ENCODE data around the gene ZFX.

Gene ZFX

DNA sequence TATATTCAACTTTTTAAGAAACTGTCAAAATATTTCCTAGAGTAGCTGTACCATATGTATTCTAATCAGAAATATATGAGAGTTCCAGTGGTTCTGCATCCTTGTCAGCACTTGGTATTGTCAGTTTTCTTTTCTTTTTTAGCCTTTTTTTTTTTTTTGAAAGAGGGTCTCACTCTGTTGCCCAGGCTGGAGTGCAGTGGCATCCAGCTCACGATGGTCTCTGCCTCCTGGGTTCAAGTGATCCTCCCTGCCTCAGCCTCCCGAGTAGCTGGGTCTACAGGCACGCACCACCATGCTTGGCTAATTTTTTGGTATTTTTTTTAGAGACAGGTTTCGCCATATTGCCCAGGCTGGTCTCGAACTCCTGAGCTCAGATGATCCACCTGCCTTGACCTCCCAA is 79.1 kb downstream of the ZFX start:
- H2AFZ ChIP-seq (ENCODE audit: low read length) = no peak overlapping the region
- no peaks in the 10 kb centered on the region for H3K9me3 ChIP-seq (ENCODE audit: insufficient read depth, low read depth, low read length)
- no peaks in the 10 kb centered on the region for H3K79me2 ChIP-seq (ENCODE audit: insufficient read depth, low read length)
- H3F3A ChIP-seq (ENCODE audit: low read depth) = no peaks in the 10 kb centered on the region
- no peak overlapping the region for H3K4me3 ChIP-seq (ENCODE audit: low read length, poor library complexity, severe bottlenecking)
- no peaks in the 10 kb centered on the region for H3K9me2 ChIP-seq (replicated peaks; ENCODE audit: low read depth, low read length)
- no peaks in the 10 kb centered on the region for H3K36me3 ChIP-seq (ENCODE audit: insufficient read depth, low read length)
- no peaks in the 10 kb centered on the region for H3K27me3 ChIP-seq (ENCODE audit: insufficient read depth, low read length, poor library complexity, severe bottlenecking)
- H3K9ac ChIP-seq (ENCODE audit: low read depth, low read length, poor library complexity, severe bottlenecking) = no peak overlapping the region
- no peak overlapping the region for H3K4me2 ChIP-seq (ENCODE audit: low read depth, low read length, poor library complexity, severe bottlenecking)
- no peaks in the 10 kb centered on the region for H4K20me1 ChIP-seq (ENCODE audit: insufficient read depth, low read length, poor library complexity, severe bottlenecking)
- H3K4me1 ChIP-seq (ENCODE audit: insufficient read depth, low read length, poor library complexity, severe bottlenecking) = no peaks in the 10 kb centered on the region
- TF ChIP-seq, protein P1, sequence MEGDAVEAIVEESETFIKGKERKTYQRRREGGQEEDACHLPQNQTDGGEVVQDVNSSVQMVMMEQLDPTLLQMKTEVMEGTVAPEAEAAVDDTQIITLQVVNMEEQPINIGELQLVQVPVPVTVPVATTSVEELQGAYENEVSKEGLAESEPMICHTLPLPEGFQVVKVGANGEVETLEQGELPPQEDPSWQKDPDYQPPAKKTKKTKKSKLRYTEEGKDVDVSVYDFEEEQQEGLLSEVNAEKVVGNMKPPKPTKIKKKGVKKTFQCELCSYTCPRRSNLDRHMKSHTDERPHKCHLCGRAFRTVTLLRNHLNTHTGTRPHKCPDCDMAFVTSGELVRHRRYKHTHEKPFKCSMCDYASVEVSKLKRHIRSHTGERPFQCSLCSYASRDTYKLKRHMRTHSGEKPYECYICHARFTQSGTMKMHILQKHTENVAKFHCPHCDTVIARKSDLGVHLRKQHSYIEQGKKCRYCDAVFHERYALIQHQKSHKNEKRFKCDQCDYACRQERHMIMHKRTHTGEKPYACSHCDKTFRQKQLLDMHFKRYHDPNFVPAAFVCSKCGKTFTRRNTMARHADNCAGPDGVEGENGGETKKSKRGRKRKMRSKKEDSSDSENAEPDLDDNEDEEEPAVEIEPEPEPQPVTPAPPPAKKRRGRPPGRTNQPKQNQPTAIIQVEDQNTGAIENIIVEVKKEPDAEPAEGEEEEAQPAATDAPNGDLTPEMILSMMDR (conservative IDR thresholded peaks at IDR 0.05; ENCODE audit: low read length) = no peak
- no peak for TF ChIP-seq EZH2phosphoT487 (IDR thresholded peaks at IDR 0.05; ENCODE audit: borderline replicate concordance)

DNA sequence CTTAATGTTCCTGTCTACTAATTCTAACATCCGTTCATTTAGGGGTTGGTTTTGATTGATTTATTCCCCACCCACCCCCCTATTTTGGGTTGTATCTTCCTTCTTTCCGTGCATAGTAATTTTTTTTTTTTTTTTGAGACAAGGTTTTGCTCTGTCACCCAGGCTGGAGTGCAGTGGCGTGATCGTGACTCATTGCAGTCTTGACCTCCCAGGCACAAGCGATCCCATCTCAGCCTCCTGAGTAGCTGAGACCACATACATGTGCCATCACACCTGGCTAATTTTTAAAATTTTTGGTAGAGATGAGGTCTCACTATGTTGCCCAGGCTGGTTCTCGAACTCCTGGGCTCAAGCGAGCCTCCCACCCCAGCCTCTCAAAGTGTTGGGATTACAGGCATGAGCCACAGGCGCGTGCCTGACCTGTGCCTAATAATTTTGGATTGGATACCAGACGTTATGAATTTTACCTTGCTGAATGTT is 79.9 kb downstream of the ZFX start:
- Histone ChIP-seq H2AFZ (ENCODE audit: low read length) (no peak overlapping the region), H3F3A (ENCODE audit: low read depth) (no peaks in the 10 kb centered on the region), H3K27me3 (ENCODE audit: insufficient read depth, low read length, poor library complexity, severe bottlenecking) (no peaks in the 10 kb centered on the region), H3K9me3 (ENCODE audit: insufficient read depth, low read depth, low read length) (no peaks in the 10 kb centered on the region), H3K79me2 (ENCODE audit: insufficient read depth, low read length) (no peaks in the 10 kb centered on the region), H3K4me2 (ENCODE audit: low read depth, low read length, poor library complexity, severe bottlenecking) (no peak overlapping the region), H3K9me2 (replicated peaks; ENCODE audit: low read depth, low read length) (no peaks in the 10 kb centered on the region), H3K9ac (ENCODE audit: low read depth, low read length, poor library complexity, severe bottlenecking) (no peak overlapping the region), H3K36me3 (ENCODE audit: insufficient read depth, low read length) (no peaks in the 10 kb centered on the region), H3K4me3 (ENCODE audit: low read length, poor library complexity, severe bottlenecking) (no peak overlapping the region), H4K20me1 (ENCODE audit: insufficient read depth, low read length, poor library complexity, severe bottlenecking) (no peaks in the 10 kb centered on the region), H3K4me1 (ENCODE audit: insufficient read depth, low read length, poor library complexity, severe bottlenecking) (no peaks in the 10 kb centered on the region)
- TF ChIP-seq, protein P1 (conservative IDR thresholded peaks at IDR 0.05; ENCODE audit: low read length) = no peak
- TF ChIP-seq EZH2phosphoT487 (IDR thresholded peaks at IDR 0.05; ENCODE audit: borderline replicate concordance) = no peak

DNA sequence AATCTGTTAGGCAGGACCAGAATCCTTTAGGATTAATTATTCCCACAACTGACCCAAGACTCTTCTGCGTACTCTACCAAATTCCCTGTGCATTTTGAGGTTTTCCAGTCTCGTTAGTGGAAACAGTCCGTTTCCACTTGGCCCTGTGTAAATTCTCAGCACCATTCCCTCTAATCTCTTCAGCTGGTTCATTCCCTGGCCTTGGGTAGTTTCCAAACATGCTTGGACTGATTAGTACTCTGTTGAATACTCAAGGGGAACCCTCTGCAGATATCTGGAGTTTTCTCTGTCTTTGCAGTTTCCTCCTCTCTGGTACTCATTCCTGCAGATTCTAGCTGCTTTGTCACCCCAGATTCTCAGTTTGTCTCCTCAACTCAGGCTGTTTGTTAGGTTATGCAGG is 80.4 kb downstream of the ZFX start:
- Histone ChIP-seq H3K9ac (ENCODE audit: low read depth, low read length, poor library complexity, severe bottlenecking) (no peak overlapping the region), H3K4me3 (ENCODE audit: low read length, poor library complexity, severe bottlenecking) (no peak overlapping the region), H3K9me2 (replicated peaks; ENCODE audit: low read depth, low read length) (no peaks in the 10 kb centered on the region), H4K20me1 (ENCODE audit: insufficient read depth, low read length, poor library complexity, severe bottlenecking) (no peaks in the 10 kb centered on the region), H3K4me2 (ENCODE audit: low read depth, low read length, poor library complexity, severe bottlenecking) (no peak overlapping the region), H3K4me1 (ENCODE audit: insufficient read depth, low read length, poor library complexity, severe bottlenecking) (no peaks in the 10 kb centered on the region), H3F3A (ENCODE audit: low read depth) (no peaks in the 10 kb centered on the region), H3K27me3 (ENCODE audit: insufficient read depth, low read length, poor library complexity, severe bottlenecking) (no peaks in the 10 kb centered on the region), H3K36me3 (ENCODE audit: insufficient read depth, low read length) (no peaks in the 10 kb centered on the region), H2AFZ (ENCODE audit: low read length) (no peak overlapping the region), H3K9me3 (ENCODE audit: insufficient read depth, low read depth, low read length) (no peaks in the 10 kb centered on the region), H3K79me2 (ENCODE audit: insufficient read depth, low read length) (no peaks in the 10 kb centered on the region)
- TF ChIP-seq EZH2phosphoT487 (IDR thresholded peaks at IDR 0.05; ENCODE audit: borderline replicate concordance) = no peak
- TF ChIP-seq, protein P1 (conservative IDR thresholded peaks at IDR 0.05; ENCODE audit: low read length) = no peak

Data from Loucy (cell line).